ENCODE results near the gene FRY.

- TF ChIP-seq CTCF (IDR thresholded peaks at IDR 0.05): no peak
- no peak for TF ChIP-seq POLR2A (IDR thresholded peaks at IDR 0.05)
Measured at GRCh38 chr13:32243695-32244094, 212.1 kb downstream of the FRY start.
